ENCODE data around the gene LRRC28.

DNA sequence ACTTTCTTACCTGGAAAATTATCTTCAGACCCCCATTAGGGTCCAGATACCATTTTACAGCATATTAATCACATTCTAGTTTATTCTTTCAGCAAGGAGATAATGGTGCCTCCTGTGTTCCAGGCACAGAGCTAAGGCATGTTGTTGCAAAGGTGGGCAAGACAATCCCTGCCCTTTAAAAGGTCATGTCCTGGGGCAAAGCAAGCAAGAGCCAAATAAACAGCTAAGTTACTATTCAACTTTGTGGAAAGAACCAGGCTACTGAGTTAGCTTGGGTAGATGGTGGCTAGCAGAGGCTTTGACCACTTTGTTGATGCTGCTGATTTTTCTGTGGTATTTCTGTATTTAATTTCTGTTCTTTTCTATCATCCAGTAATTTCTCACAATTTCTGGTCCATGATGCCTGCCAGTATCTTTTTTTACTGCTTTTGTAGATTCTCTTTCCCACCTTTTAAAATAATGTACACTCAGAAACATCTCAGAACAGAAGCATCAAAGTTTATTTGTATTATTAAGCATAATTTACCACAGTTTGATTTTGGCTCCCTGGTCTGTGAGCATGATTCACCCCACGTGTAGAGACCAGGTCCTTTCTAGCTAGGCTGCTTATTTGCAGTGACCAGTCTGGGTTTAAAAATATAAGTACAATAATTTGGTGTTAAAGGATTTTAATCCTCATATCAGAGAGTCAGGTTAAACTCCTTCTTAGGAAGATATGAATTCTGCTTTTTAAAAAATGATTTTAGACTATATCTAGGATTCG lies 71.5 kb downstream of the LRRC28 start:
- no peak for TF ChIP-seq ZKSCAN3 (CRISPR knock-in tag; IDR thresholded peaks at IDR 0.05)
- no peak for TF ChIP-seq SRF (CRISPR knock-in tag; IDR thresholded peaks at IDR 0.05)
- no peak for TF ChIP-seq JUND (IDR thresholded peaks at IDR 0.05; ENCODE audit: borderline replicate concordance, low read depth, low read length)
- TF ChIP-seq JUND (tag; IDR thresholded peaks at IDR 0.05; ENCODE audit: borderline replicate concordance, low read depth, low read length) = no peak
- TF ChIP-seq, protein P1, sequence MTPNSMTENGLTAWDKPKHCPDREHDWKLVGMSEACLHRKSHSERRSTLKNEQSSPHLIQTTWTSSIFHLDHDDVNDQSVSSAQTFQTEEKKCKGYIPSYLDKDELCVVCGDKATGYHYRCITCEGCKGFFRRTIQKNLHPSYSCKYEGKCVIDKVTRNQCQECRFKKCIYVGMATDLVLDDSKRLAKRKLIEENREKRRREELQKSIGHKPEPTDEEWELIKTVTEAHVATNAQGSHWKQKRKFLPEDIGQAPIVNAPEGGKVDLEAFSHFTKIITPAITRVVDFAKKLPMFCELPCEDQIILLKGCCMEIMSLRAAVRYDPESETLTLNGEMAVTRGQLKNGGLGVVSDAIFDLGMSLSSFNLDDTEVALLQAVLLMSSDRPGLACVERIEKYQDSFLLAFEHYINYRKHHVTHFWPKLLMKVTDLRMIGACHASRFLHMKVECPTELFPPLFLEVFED (CRISPR knock-in tag; conservative IDR thresholded peaks at IDR 0.05) = no peak
- TF ChIP-seq, protein P2, sequence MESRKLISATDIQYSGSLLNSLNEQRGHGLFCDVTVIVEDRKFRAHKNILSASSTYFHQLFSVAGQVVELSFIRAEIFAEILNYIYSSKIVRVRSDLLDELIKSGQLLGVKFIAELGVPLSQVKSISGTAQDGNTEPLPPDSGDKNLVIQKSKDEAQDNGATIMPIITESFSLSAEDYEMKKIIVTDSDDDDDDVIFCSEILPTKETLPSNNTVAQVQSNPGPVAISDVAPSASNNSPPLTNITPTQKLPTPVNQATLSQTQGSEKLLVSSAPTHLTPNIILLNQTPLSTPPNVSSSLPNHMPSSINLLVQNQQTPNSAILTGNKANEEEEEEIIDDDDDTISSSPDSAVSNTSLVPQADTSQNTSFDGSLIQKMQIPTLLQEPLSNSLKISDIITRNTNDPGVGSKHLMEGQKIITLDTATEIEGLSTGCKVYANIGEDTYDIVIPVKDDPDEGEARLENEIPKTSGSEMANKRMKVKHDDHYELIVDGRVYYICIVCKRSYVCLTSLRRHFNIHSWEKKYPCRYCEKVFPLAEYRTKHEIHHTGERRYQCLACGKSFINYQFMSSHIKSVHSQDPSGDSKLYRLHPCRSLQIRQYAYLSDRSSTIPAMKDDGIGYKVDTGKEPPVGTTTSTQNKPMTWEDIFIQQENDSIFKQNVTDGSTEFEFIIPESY (CRISPR knock-in tag; IDR thresholded peaks at IDR 0.05) = no peak

Data from K562 (cell line).